Bronchial epithelial cell (primary cell): ENCODE measurements around the gene NXT1. TPM values are rescaled to one million over a fixed set of nuclear protein-coding genes. Genes with fewer than 3 reads are reported as not detected.

Source experiments
- DNase-seq: peaks from one replicate; pipeline ENCODE4 v3.0.0-alpha.2; 2010; ENCODE audit warnings: low read depth
- FAIRE-seq: peaks from 2 replicates; lab custom pipeline; 2011; peaks lifted over from hg19 to GRCh38; lab: Jason Lieb, UNC
- H3K27me3 ChIP-seq: 2 replicates; pipeline ENCODE4 v1.5.1; 2011; ENCODE audit warnings: low read length; ENCODE audit not compliant: control insufficient read depth, insufficient read depth
- H3K36me3 ChIP-seq: 2 replicates; pipeline ENCODE4 v1.5.1; 2011; ENCODE audit warnings: low read length; ENCODE audit not compliant: control insufficient read depth, insufficient read depth
- H3K4me3 ChIP-seq: 2 replicates; pipeline ENCODE4 v1.5.1; 2011; ENCODE audit warnings: mild to moderate bottlenecking, low read depth, low read length, control low read depth
- CTCF ChIP-seq: IDR thresholded peaks from 2 replicates; pipeline ENCODE4 v1.5.1; 2011; ENCODE audit warnings: mild to moderate bottlenecking, moderate library complexity, low read length, control low read depth, inconsistent platforms; ENCODE audit not compliant: insufficient read depth, severe bottlenecking
- total RNA-seq: library from RNA; depleted of rRNA; stranded (reverse); fragments of >200 nt; gene quantifications from 2 replicates; pipeline ENCODE4 v1.2.1, GENCODE V29; 2014

The NXT1 gene
- total RNA-seq, 1 donor from 2014 or later, result 61.9 TPM

GRCh38 chr20:23361476-23362391, 11.1 kb downstream of the NXT1 start, which contains the start of gene GZF1:
Gene GZF1, plus strand, starts transcription at chr20:23362182. Its CDS starts 2,202 bp downstream, at chr20:23364384.
- FAIRE-seq (no peak), DNase-seq (peak; percentile 89)
- Histone ChIP-seq H3K36me3 (peaks cover 6% of the 10 kb centered on the region), H3K4me3 (peak within 1 kb of the TSS; percentile 80), H3K27me3 (no peaks in the 10 kb centered on the region)
- peak; percentile 20 for TF ChIP-seq CTCF

- FAIRE-seq, result no peak
These were observed 12.0 kb downstream of the NXT1 start for GRCh38 chr20:23362392-23363256.

GRCh38 chr20:23363257-23363649, 12.7 kb downstream of the NXT1 start:
- peaks cover 6% of the 10 kb centered on the region for H3K36me3 ChIP-seq
- peak; percentile 64 for FAIRE-seq
- H3K4me3 ChIP-seq, result no peak overlapping the region
- TF ChIP-seq CTCF, result no peak
- DNase-seq, result no peak
- H3K27me3 ChIP-seq, result no peaks in the 10 kb centered on the region

More at GRCh38 chr20:23362392-23363256, 12.0 kb downstream of the NXT1 start:
- peaks cover 6% of the 10 kb centered on the region for H3K36me3 ChIP-seq
- DNase-seq, result no peak
- peak overlapping the region; percentile 80 for H3K4me3 ChIP-seq
- no peak for TF ChIP-seq CTCF
- no peaks in the 10 kb centered on the region for H3K27me3 ChIP-seq

GRCh38 chr20:23365390-23366165, 15.0 kb downstream of the NXT1 start:
- Histone ChIP-seq H3K36me3 (peaks cover 15% of the 10 kb centered on the region), H3K4me3 (no peak overlapping the region), H3K27me3 (no peaks in the 10 kb centered on the region)
- no peak for DNase-seq
- no peak for FAIRE-seq
- no peak for TF ChIP-seq CTCF

- Histone ChIP-seq H3K4me3 (no peak overlapping the region), H3K27me3 (no peaks in the 10 kb centered on the region), H3K36me3 (peaks cover 17% of the 10 kb centered on the region)
- no peak for TF ChIP-seq CTCF
- no peak for FAIRE-seq
- peak; percentile 76 for DNase-seq
These were observed 15.8 kb downstream of the NXT1 start for GRCh38 chr20:23366384-23366783.
